Measurements from ENCODE around the gene MPHOSPH9. TPM values are rescaled to one million over a fixed set of nuclear protein-coding genes. Genes with fewer than 3 reads are reported as not detected.

Gene MPHOSPH9
- total RNA-seq, 1 donor from 2014 or later = 79.8 TPM

DNA sequence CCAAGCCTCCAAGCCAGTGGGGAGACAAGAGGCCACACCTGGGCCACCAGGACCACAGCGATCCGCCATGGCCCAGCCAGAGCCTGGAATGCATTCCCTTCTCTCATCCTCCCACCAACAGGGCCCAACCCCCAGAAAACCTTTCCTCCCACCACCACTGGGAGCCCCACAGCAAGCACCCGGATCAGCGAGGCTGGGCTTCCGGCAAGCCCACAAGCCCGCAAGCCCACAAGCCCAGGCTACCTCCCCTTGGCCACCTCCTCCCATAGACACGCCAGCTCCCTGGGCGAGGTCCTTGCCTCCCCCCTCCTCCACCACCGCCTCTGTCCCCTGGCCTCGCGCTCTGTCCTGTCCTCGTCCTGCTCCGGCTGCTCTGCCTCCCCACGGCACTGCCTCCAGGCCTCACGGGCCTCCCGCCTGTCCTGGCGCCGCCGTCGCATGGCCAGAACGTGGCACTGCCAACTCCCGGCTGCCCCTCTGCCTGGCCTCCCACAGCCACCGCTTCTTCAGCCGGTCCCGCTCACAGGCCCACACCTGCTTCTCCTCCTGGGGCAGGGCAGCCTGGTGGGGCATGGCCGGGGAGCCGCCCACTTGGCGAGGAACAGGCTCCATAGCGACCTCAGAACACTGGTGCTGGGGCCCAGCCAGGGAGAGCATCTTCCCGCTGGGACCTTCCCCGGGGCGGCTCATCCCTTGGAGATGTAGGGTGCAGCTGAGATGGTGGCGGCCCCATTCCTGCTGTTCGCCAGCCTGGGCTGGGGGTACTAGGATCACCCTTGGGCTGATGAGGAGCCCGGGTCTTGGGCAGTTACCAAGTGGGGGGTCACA lies 33.1 kb upstream of the MPHOSPH9 start:
- H3K27ac Mint-ChIP-seq (ENCODE audit: unreplicated experiment) = peak overlapping the region; percentile 6
- H3K27me3 Mint-ChIP-seq (ENCODE audit: low read depth) = peaks cover 8% of the 10 kb centered on the region

DNA sequence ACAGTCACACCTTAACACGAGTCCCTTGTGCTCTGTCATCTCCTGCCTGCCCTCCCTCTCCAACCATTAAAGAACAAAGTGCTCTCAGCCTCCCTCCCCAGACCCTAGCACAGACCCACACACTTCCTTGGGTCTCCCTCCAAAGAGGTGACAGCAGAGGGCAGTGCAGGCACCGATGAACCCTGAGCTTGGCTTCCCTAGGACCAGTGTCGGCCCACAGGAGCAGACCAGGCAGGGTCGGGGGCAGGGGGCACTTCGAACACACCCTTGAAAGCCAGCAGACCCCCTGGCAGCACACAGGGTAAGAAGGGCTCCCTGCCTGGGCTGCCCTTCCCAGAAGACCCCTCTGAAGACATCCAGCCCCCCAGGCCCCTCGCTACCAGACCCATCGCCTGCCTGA lies 31.7 kb upstream of the MPHOSPH9 start:
- peaks cover 25% of the 10 kb centered on the region for H3K36me3 Mint-ChIP-seq (ENCODE audit: low read depth)
- H3K27ac Mint-ChIP-seq (ENCODE audit: unreplicated experiment) = no peak overlapping the region
- no peaks in the 10 kb centered on the region for H3K9me3 Mint-ChIP-seq
- H3K4me3 Mint-ChIP-seq = peak overlapping the region; percentile 48
- peaks cover 26% of the 10 kb centered on the region for H3K4me1 Mint-ChIP-seq
- H3K27me3 Mint-ChIP-seq (ENCODE audit: low read depth) = peaks cover 7% of the 10 kb centered on the region
- peak; percentile 26 for DNase-seq (ENCODE audit: low read depth, low spot score)
- no peak for TF ChIP-seq CTCF (conservative IDR thresholded peaks at IDR 0.05)

More for the DNA sequence above, 33.1 kb upstream of the MPHOSPH9 start:
- TF ChIP-seq CTCF (conservative IDR thresholded peaks at IDR 0.05) = no peak
- Mint-ChIP-seq H3K4me1 (peaks cover 28% of the 10 kb centered on the region), H3K4me3 (peak overlapping the region; percentile 64), H3K9me3 (no peaks in the 10 kb centered on the region), H3K36me3 (ENCODE audit: low read depth) (peaks cover 19% of the 10 kb centered on the region)
- DNase-seq (ENCODE audit: low read depth, low spot score) = no peak

- H3K4me1 Mint-ChIP-seq = peaks cover 14% of the 10 kb centered on the region
These were observed 30.4 kb upstream of the MPHOSPH9 start for GRCh38 chr12:123263196-123263817.

DNA sequence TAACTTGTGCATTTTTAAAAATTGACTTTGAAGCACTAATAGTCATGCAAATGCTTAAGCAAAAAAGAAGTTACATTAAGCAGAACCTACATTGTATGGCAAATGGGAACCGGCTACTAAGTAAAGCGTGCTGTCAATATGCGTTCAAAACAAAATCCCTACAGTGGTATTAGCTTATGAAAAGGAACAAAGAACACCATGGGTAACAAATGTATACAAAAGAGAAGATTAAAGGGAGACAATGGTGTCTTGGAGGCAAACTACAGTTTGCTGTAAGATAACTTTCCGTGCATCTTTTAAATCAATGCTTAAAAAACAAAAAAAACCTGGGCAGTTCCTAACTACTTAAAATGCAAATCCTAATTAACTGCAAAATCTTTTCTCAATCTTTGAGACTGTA lies 28.3 kb upstream of the MPHOSPH9 start:
- H3K27ac Mint-ChIP-seq (ENCODE audit: unreplicated experiment) = no peak overlapping the region
- DNase-seq (ENCODE audit: low read depth, low spot score) = no peak
- peak overlapping the region; percentile 14 for H3K4me3 Mint-ChIP-seq
- peaks cover 21% of the 10 kb centered on the region for H3K36me3 Mint-ChIP-seq (ENCODE audit: low read depth)
- H3K27me3 Mint-ChIP-seq (ENCODE audit: low read depth) = no peaks in the 10 kb centered on the region
- no peak for TF ChIP-seq CTCF (conservative IDR thresholded peaks at IDR 0.05)
- no peaks in the 10 kb centered on the region for H3K9me3 Mint-ChIP-seq
- H3K4me1 Mint-ChIP-seq = peaks cover 4% of the 10 kb centered on the region

More at GRCh38 chr12:123263196-123263817, 30.4 kb upstream of the MPHOSPH9 start:
- Mint-ChIP-seq H3K9me3 (no peaks in the 10 kb centered on the region), H3K4me3 (no peak overlapping the region), H3K27me3 (ENCODE audit: low read depth) (no peaks in the 10 kb centered on the region), H3K36me3 (ENCODE audit: low read depth) (peaks cover 21% of the 10 kb centered on the region), H3K27ac (ENCODE audit: unreplicated experiment) (no peak overlapping the region)
- TF ChIP-seq CTCF (conservative IDR thresholded peaks at IDR 0.05) = no peak
- no peak for DNase-seq (ENCODE audit: low read depth, low spot score)

GRCh38 chr12:123260081-123260480 lies 27.1 kb upstream of the MPHOSPH9 start:
- Mint-ChIP-seq H3K27ac (ENCODE audit: unreplicated experiment) (peak overlapping the region; percentile 52), H3K4me1 (peaks cover 4% of the 10 kb centered on the region), H3K9me3 (no peaks in the 10 kb centered on the region), H3K36me3 (ENCODE audit: low read depth) (peaks cover 25% of the 10 kb centered on the region), H3K27me3 (ENCODE audit: low read depth) (no peaks in the 10 kb centered on the region), H3K4me3 (no peak overlapping the region)
- no peak for TF ChIP-seq CTCF (conservative IDR thresholded peaks at IDR 0.05)
- no peak for DNase-seq (ENCODE audit: low read depth, low spot score)
